Left lobe of liver (tissue), 2 donors: Measurements from ENCODE around the gene ACY1. TPM values are rescaled to one million over a fixed set of nuclear protein-coding genes. Genes with fewer than 3 reads are reported as not detected.
A peak's percentile ranks its signal among the peaks of the same experiment; 100 is the strongest.
"Not testable (repeated sequence)": the region's sequence is repeated elsewhere in the genome, so short reads cannot be mapped to it uniquely, and the experiment has no call there.

Experiments
- ATAC-seq: fragments of 200-7000 bp; cut with Tn5 transposase; one replicate; pipeline ENCODE4 v1.9.1; 2020; ENCODE audit warnings: mild to moderate bottlenecking, moderate library complexity
- DNase-seq: peaks from one replicate; pipeline ENCODE4 v3.0.0-alpha.2; 2020; ENCODE audit warnings: low spot score
- total RNA-seq: library from RNA; stranded (reverse); gene quantifications from one replicate; pipeline ENCODE4 v1.2.1, GENCODE V29; 2021
- donor health status: DM: no; HTN: no; CAD: no; lungs with moderate emphysema.
- donor health status: DM: no; HTN: yes; CAD: no.

Gene ACY1
- total RNA-seq, 1 donor from 2014 or later, result 301 TPM

DNA sequence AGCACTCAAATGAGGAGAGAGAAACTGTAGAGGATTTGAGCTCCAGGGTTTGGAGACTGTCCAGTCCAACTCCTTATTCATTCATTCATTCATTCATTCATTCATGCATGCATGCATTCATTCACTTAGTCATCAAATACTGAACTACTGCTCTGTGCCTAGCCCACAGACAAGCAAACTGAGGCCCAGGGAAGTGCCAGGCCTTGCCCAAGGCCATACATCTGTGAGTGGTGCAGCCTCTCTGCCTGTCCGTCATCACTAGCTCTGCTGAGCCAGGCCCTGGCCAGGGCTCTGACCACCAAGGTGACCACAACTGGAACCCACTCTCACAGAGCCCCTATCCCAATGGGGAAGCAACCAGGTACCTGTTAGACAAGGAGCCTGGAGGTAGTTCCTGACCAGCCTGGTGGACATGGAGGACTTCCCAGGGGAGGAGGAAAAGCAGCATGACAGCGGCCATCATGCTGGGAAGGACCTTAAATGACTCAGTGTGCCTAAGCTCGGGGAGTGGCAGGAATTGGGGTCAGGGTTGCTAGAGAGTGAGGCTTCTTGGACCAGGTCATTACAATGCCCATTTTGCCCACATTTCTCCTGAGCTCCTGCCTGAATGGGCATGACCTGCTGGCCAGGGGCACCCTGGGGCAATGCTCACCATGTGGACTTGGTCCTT lies 39.9 kb downstream of the ACY1 start:
- DNase-seq (no peak), ATAC-seq (no peak)

DNA sequence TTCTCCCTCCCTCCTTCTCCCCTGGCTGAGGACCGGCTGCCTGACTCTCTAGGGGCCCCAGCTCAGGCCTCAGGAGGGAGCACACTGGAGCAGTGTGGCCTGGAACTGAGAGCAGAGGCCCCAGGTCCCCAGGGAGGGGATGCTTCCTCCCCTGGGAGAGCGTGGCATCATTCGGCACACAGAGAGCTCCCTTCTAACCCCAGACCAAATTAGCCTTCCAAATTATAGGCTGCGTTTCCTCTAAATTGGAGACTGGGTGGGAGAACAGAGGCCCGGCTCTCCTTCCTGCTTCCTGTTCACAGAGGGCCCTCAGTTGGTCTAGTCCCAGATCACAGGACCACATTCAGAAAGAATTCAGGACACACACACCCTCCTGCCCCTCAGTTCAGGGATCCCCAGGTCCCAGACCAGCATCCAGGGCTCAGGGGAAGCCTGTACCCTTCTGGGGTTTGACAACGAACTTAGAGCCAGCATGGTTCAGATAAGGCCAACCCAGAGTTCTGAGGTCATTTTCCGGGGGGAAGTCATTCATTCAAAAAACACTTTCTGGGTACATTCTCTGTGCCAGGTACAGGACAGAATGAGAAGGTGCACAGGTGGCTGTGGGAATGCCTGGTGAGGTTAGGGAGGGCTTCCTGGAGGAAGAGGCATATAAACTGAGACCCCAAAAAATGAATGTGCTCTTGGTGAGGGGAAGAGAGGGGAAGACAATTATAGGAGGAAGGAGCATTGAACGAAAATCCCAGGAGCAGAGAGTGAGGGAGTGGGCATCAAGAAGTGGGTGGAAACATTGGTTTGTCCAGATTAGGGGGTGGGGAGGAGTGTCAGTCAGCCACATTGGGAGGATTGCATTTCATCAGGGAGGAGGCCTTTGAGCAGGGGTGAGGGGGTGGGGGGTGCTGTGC lies 40.8 kb downstream of the ACY1 start:
- no peak for ATAC-seq

DNA sequence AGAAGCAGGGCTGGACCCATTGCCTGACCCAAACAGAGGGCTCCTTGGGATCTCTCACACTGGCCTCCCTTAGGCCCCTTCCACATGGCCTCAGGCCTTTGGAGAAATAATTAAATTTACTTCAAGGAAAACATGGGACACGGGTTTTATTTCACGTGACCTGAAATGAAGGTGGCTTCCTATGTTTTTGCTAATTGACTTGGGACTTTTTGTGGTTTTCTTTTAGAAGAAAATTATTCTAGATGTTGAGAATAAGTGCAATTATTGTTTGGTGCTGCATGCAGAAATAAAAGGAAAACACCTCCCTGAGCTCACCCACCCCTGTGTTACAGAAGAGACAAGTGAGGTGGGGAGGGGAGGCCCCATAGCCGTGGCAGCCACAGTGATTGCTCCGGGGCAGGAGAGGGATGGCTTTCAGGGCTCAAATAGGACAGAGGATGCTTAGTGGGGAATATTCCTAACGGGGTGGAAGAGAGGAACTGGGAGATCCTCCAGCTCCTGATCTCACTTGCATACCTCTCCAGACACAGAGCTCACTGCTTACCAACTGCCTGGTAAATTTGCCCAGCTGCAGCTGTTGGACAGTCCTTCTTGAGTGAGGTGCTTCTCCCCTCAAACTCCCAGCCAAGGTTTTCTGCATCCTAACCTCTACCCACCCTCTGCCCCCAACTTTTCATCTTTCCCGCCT lies 41.6 kb downstream of the ACY1 start:
- ATAC-seq (no peak), DNase-seq (no peak)

More for the DNA sequence above, 40.8 kb downstream of the ACY1 start:
- no peak for DNase-seq

DNA sequence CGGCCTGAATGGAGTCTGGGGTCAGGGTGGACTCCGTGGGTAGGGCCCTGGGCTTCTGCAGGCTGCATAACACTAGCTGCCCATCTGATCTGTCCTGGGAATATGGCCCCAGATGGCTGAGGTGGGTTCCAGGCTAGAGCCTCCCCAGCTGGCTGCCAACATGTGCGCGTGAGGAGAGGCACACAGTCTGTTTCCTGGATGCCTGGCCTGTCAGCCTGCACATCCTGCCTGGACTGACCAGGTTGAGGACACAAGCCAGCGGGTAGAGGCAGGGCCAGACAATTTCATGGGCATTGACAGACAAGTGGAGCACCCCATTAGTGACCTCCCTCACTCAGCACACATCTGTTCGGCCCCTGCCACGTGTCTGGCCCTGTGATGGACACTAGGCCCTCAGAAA lies 42.1 kb downstream of the ACY1 start:
- ATAC-seq (no peak), DNase-seq (no peak)

DNA sequence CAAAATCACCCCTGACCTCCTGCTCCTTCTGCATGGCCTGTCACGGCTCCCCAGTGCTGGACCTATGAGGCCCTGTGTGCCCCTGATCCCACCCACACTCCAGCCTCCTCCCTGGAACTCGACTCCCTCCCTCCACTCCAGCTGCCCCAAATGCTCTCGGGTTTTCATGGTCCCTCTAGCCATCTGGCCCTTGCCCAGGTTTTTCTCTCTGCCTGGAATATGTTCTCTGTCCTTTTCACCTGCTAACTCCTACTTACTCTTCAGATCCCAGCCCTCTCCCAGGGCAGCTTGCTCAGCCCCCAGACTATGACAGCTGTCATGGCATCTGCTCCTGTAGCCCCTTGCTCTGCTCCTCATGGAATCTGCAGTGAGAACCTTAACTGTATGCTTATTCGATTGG lies 42.7 kb downstream of the ACY1 start:
- DNase-seq (no peak), ATAC-seq (no peak)

DNA sequence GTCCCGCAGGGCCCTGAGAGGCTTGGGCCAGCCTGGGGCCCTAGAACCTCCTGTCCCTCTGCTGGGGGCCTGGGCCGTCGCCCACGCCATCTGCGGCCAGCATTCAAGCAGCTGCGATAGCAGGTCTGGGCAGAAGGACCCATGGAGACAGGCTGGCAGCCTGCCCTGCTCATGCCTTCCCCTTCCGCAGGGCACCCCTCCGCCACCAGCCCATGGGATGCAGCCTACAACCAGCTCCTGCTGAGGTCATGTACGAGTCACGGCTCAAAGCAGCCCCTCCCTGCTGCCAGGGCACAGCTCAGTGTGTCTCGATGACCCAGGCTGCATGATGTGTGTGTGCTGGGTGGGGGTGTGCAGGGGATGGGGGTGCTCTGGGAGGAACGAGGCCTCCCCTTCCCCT lies 45.2 kb downstream of the ACY1 start:
- DNase-seq (no peak), ATAC-seq (no peak)

DNA sequence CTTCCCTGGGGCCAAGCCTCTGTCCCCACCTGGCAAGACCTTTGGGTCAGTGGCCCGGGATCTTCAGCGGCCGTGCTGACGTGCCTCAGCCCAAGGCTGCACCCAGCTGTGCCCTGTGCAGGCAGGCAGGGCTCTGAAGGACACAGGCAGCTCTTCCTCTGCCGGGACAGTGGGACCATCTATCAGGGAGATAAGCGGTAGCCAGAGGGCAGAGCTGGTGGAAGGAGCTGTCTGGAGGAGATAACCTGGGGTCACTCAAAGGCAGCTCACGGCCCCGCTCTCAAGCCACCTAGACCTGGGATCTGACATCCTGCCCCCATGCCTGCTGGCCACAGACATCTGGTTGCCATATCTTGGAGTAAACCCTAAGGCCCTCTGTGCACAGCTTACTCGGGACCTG lies 45.7 kb downstream of the ACY1 start:
- ATAC-seq (no peak), DNase-seq (no peak)

DNA sequence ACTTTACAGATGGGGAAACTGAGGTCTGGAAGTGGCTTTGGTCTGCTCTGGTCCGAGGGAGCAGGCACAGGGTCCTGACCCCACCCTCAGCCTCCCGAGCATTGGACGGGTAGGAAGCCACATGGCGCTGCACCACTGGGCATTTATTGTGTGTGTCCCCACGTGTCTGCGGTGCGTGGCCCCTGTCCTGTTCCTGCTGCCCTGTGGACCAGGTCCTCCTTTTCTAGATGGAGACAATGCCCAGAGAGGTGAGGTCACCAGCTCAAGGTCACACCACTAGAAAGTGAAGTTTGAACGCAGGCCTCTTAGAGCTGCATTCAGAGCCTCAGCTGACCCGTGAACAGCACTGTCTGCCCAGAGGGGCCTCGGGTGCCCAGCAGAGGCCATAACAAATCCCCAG lies 46.2 kb downstream of the ACY1 start:
- ATAC-seq, result no peak
- DNase-seq, result no peak

DNA sequence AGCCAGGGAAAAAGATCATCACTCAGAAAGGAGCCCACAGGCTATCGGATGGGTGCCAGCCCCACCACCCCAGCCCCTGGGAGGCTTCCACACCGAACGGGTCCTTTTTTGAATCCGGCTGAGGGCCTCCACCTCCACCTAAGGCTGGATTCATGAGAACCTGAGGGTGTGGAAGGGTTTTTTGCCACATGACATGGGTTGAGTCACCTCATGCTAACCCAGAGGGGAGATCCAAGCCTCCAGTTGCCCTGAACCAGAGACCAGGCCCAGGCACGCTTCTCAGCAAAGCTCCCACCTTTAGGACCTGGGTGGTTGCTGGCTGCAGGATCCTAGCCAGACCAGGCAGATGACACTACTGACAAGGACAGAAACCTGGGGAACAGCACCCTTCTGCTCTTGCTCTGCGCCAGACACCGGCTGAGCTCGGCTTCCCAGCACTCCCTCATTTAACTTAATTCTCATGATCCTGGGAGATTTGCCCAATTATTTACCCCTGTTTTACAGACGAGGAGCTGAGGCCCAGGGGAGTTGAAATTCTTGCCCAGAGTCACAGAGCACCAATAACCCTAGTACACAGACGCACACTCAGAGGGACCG lies 47.5 kb downstream of the ACY1 start:
- DNase-seq, result no peak
- no peak for ATAC-seq

DNA sequence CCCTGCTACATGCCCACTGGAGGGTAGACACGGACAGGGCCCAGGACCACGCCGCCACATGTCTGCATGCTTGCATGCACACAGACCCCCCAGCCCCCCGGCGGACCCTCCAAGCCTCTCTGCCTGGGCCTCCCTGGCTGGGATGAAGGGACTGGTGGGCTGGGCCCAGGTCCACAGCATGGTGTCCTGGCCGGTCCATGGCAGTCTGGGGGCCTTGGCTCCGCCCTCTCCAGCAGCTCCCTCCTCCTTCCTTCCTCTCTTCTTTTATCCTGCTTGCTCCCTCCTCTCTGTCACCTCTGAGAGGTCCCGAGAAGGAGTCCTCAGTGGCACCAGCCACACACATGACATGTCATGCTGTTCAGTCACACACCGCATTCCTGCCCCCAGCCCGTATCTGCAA lies 48.6 kb downstream of the ACY1 start:
- no peak for ATAC-seq
- DNase-seq, result no peak

DNA sequence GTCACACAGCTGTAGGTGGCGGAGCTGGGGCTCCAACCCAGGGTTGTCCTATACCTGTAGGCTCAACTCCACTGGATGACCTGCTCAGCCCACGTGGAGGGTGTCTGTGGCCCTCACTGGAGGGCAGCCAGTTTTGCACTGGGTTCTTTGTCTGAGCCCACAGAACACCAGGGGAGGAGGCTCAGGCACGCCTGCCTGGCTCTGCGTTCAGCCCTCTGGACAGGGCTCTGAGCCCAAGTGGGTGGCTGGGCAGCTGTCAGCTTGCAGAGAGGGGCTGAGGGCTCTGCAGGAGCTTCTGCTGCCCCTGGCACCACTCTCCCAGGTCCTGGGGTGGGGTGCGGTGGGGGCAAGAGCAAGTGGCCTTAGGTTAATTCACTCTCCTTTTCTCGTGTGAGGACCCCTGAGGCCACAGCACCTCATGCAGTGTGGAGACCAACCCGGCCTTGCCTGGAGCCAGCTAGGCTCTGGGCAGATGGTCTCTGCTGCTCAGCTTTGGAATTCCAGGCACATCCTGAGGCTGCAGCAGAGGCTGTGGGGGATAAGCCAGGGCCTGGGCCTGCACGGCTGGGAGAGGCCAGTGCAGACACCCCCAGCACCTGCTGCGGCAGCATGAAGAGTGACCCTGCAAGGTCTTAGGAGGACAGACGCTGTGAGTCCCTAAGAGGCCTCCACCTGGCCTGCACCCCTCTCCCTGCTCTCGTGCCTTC lies 49.5 kb downstream of the ACY1 start:
- ATAC-seq (no peak), DNase-seq (no peak)

DNA sequence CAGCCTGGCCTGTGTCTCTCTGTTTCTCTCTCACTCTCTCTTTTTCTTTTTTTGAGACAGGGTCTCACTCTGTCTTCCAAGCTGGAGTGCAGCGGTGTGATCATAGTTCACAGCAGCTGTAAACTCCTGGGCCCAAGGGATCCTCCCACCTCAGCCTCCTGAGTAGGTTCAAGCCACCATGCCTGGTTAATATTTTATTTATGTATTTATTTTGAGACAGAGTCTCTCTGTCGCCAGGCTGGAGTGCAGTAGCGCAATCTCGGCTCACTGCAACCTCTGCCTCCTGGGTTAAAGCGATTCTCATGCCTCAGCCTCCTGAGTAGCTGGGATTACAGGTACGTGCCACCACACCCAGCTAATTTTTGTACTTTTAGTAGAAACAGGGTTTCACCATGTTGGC lies 50.4 kb downstream of the ACY1 start:
- peak; percentile 57 for ATAC-seq
- DNase-seq, result not testable (repeated sequence)

DNA sequence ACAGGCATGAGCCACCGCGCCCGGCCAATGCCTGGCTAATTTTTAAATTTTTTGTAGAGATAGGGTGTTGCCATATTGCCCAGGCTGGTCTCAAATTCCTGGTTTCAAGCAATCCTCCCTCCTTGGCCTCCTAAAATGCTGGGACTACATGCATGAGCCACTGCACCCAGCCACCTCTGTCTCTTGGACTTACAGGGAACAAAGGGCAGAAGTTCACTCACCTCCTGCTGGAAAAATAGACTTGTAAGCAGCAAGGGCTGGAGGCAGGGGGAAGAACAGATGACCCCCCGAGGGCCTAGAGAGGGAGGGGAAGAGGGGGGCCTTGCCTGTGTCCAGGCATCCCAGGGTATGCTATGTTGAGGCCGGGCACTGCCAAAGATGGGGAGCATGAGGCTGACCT lies 50.9 kb downstream of the ACY1 start:
- no peak for DNase-seq
- ATAC-seq, result no peak

DNA sequence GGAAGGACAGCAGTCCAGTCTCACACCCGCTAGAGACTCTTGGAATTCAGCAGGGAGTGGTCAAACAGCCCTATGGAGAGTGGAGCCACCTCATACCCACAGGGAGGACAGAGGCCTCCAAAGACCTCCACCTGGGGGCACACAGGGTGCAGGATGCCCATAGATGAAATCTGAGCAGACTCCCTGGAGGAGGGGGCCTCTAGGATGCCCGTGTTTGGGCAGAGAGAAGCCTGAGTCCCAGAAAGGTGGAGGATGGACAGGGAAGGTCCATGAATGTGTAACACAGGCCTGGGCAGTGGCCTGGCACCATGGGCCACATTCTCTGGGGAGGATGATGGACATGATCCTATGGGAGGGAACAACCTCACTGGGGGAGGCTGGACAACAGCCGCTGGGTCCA lies 51.3 kb downstream of the ACY1 start:
- DNase-seq (no peak), ATAC-seq (no peak)

DNA sequence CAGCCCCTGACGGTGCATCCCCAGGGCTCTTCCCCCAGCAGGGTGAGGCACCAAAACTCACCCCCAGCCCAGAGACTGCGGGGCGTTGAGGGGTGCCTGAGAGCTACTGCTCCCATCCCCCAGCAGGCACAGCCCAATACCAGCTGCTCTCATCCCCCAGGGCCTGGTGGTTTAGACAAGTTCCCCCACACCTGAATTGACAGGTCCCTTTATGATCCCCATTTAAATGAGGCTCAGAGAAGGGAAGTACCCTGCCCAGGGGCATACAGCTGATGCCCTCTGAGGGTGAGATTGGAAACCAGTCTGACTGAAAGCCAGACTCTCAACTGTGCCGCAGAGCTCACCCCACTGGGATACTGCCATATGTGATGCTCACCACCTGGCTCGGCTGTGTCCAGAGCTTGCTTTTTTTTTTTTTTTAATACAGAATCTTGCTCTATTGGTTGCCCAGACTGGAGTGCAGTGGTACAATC lies 52.9 kb downstream of the ACY1 start:
- ATAC-seq, result no peak
- no peak for DNase-seq

DNA sequence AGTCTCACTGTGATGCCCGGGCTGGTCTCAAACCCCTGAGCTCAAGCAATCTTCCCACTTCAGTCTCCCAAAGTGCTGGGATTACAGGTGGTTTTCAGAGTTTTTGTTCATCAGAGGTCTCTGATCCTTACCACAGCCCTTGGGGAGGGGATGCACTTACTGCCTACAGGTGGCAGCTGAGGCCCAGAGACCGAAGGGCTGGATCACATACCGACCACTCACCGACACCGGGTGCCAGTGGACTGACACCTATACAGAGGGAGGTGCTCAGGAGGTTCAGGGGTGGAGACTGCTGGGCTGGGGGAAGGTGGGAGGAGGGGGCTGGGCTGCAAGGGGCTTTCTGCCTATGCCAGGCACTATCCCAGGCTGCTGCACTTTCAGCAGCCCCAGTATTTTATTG lies 53.5 kb downstream of the ACY1 start:
- DNase-seq (no peak), ATAC-seq (no peak)

DNA sequence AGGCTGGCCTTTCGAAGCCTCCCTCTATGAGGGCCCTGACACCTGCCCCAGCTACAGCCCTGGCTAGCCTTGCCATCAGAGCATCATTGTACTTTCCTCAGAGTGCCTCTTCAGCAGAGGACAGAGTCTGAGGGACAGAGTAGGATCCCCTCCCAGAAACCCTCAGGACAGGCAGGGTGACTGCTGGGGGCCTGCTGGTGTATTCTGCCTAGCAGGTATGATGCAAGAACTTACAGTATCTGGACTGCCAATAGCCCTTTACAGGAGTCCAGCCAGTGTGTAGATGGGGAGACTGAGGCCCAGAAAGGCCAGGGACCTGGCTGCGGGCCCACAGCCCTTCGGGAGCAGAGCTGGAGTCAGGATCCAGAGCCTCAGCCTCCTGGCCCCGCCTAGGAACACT lies 54.0 kb downstream of the ACY1 start:
- no peak for ATAC-seq
- DNase-seq, result no peak

DNA sequence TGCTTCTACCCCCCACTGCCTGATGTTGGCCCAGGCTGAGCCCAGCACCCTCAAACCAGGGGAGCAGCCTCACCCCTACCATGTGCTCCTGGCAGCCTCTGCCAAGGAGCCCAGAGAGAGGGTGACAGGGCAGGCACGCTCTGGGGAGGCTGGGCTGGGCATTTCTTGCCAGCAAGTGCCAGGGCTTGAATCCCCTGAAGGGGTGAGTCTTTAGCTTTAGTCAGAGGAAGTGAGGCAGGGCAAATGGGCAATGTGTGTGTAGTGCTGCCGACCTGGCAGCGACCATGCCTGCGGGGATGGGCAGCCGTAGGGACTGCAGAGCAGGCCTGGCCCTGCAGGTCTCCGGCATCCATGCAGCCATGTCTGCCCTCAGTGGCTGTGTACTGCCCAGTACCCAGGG lies 54.9 kb downstream of the ACY1 start:
- DNase-seq (no peak), ATAC-seq (no peak)
